C4-2B (cell line): ENCODE data around the gene SKA2.
"Not testable (repeated sequence)": the region's sequence is repeated elsewhere in the genome, so short reads cannot be mapped to it uniquely, and the experiment has no call there.

Experiments used
- ZFX ChIP-seq: fragments of 450-650 bp; IDR thresholded peaks from 2 replicates; pipeline ENCODE4 v1.6.1; 2017
- TF ChIP-seq, protein P1 (sequence below): fragments of 450-650 bp; conservative IDR thresholded peaks from 2 replicates; pipeline ENCODE4 v1.5.1; 2017; ENCODE audit warnings: mild to moderate bottlenecking

- TF ChIP-seq, protein P1, sequence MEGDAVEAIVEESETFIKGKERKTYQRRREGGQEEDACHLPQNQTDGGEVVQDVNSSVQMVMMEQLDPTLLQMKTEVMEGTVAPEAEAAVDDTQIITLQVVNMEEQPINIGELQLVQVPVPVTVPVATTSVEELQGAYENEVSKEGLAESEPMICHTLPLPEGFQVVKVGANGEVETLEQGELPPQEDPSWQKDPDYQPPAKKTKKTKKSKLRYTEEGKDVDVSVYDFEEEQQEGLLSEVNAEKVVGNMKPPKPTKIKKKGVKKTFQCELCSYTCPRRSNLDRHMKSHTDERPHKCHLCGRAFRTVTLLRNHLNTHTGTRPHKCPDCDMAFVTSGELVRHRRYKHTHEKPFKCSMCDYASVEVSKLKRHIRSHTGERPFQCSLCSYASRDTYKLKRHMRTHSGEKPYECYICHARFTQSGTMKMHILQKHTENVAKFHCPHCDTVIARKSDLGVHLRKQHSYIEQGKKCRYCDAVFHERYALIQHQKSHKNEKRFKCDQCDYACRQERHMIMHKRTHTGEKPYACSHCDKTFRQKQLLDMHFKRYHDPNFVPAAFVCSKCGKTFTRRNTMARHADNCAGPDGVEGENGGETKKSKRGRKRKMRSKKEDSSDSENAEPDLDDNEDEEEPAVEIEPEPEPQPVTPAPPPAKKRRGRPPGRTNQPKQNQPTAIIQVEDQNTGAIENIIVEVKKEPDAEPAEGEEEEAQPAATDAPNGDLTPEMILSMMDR: not testable (repeated sequence)
- TF ChIP-seq ZFX: not testable (repeated sequence)
Measured at GRCh38 chr17:59138339-59138738, 16.6 kb downstream of the SKA2 start.
